PC-3 (cell line): ENCODE measurements around the gene KRTAP10-2. TPM values are rescaled to one million over a fixed set of nuclear protein-coding genes. Genes with fewer than 3 reads are reported as not detected.

Source experiments
- ATAC-seq: fragments of 200-7000 bp; cut with Tn5 transposase; 2 replicates; pipeline ENCODE4 v1.9.1; 2020; ENCODE audit warnings: mild to moderate bottlenecking, moderate library complexity
- BruUV-seq: library from RNA; stranded (reverse); fragments of 400-500 nt; replicated peaks from 2 replicates; lab custom pipeline; 2021; lab: Mats Ljungman, UMichigan
- CTCF ChIA-PET: fragments of 300-600 bp; sonication (Branson Sonifier 250); formaldehyde crosslinking; loops from one replicate; lab custom pipeline; 2022; ENCODE audit warnings: antibody characterized with exemption; lab: Charles Lee
- POLR2A ChIA-PET: fragments of 300-600 bp; sonication (Branson Sonifier 250); formaldehyde crosslinking; loops from one replicate; lab custom pipeline; 2022; ENCODE audit warnings: antibody characterized with exemption; ENCODE audit not compliant: unreplicated experiment; lab: Charles Lee
- DNase-seq: peaks from one replicate; pipeline ENCODE4 v3.0.0-alpha.2; 2015
- H2AFZ ChIP-seq: fragments of 300-600 bp; sonication (generic); 2 replicates; pipeline ENCODE4 v1.6.0; 2016; ENCODE audit warnings: antibody characterized with exemption, low read length
- H3F3A ChIP-seq: fragments of 300-600 bp; sonication (generic); one replicate; pipeline ENCODE4 v1.6.0; 2017; ENCODE audit warnings: antibody characterized with exemption, low read length, control low read depth, mild to moderate bottlenecking; ENCODE audit not compliant: unreplicated experiment
- H3K27ac ChIP-seq: fragments of 300-600 bp; sonication (generic); 2 replicates; pipeline ENCODE4 v1.5.1; 2016; ENCODE audit warnings: mild to moderate bottlenecking, low read length
- H3K27me3 ChIP-seq: fragments of 300-600 bp; sonication (generic); 2 replicates; pipeline ENCODE4 v1.6.1; 2016; ENCODE audit warnings: low read length, mixed read lengths
- H3K36me3 ChIP-seq: fragments of 300-600 bp; sonication (generic); 2 replicates; pipeline ENCODE4 v1.6.1; 2016; ENCODE audit warnings: low read depth, mixed run types, low read length, mixed read lengths
- H3K4me1 ChIP-seq: fragments of 300-600 bp; sonication (generic); 2 replicates; pipeline ENCODE4 v1.5.1; 2016; ENCODE audit warnings: low read length; ENCODE audit not compliant: insufficient read depth
- H3K4me2 ChIP-seq: fragments of 300-600 bp; sonication (generic); 2 replicates; pipeline ENCODE4 v1.6.0; 2016; ENCODE audit warnings: low read length
- H3K4me3 ChIP-seq: fragments of 300-600 bp; sonication (generic); 2 replicates; pipeline ENCODE4 v1.5.1; 2016; ENCODE audit warnings: mild to moderate bottlenecking, low read length, mixed read lengths
- H3K79me2 ChIP-seq: fragments of 300-600 bp; sonication (generic); 2 replicates; pipeline ENCODE4 v1.6.1; 2017; ENCODE audit warnings: low read length, mixed read lengths
- H3K9ac ChIP-seq: fragments of 300-600 bp; sonication (generic); 2 replicates; pipeline ENCODE4 v1.6.0; 2016; ENCODE audit warnings: mild to moderate bottlenecking, low read length
- H3K9me2 ChIP-seq: fragments of 300-600 bp; sonication (generic); replicated peaks from 2 replicates; pipeline ENCODE4 v1.6.1; 2016; ENCODE audit warnings: mixed run types, low read length, mixed read lengths
- H3K9me3 ChIP-seq: fragments of 300-600 bp; sonication (generic); 2 replicates; pipeline ENCODE4 v1.6.1; 2016; ENCODE audit warnings: low read length, mixed read lengths
- H4K20me1 ChIP-seq: fragments of 300-600 bp; sonication (generic); 2 replicates; pipeline ENCODE4 v1.6.1; 2016; ENCODE audit warnings: low read length, mixed read lengths
- CTCF ChIP-seq: fragments of 300-600 bp; sonication (generic); conservative IDR thresholded peaks from 2 replicates; pipeline ENCODE4 v1.5.1; 2017; ENCODE audit warnings: antibody characterized with exemption, low read depth, mild to moderate bottlenecking, low read length
- EZH2 ChIP-seq: fragments of 300-600 bp; sonication (generic); IDR thresholded peaks from one replicate; pipeline ENCODE4 v1.6.1; 2017; ENCODE audit warnings: antibody characterized with exemption, mild to moderate bottlenecking, low read length; ENCODE audit not compliant: unreplicated experiment
- EZH2phosphoT487 ChIP-seq: fragments of 300-600 bp; sonication (generic); IDR thresholded peaks from 2 replicates; pipeline ENCODE4 v1.6.1; 2018; ENCODE audit warnings: mild to moderate bottlenecking, antibody characterized with exemption, low read length, borderline replicate concordance
- intact Hi-C: fragments of 100-400 bp; cut with micrococcal nuclease; formaldehyde crosslinking; loops from 2 replicates; pipeline ENCODE4 v1.9.0; 2023
- total RNA-seq: library from RNA; depleted of rRNA; stranded (reverse); fragments of >200 nt; gene quantifications from 2 replicates; pipeline ENCODE4 v1.2.3, GENCODE V29; 2014

The KRTAP10-2 gene
- total RNA-seq, 1 experiment from 2014 or later = not detected

GRCh38 chr21:44571844-44572782, 20.8 kb upstream of the KRTAP10-2 start:
- H2AFZ ChIP-seq = no peak overlapping the region
- BruUV-seq = no TSS peak
- ChIA-PET POLR2A (no interaction called here), CTCF (no interaction called here)
- no peaks in the 10 kb centered on the region for H4K20me1 ChIP-seq
- TF ChIP-seq EZH2phosphoT487 (no peak), CTCF (no peak), EZH2 (no peak)
- H3K4me2 ChIP-seq = no peak overlapping the region
- no peaks in the 10 kb centered on the region for H3K9me2 ChIP-seq
- intact Hi-C loops = no loop called here
- H3K27ac ChIP-seq = no peak overlapping the region
- H3K9ac ChIP-seq = no peak overlapping the region
- no peaks in the 10 kb centered on the region for H3K36me3 ChIP-seq
- H3F3A ChIP-seq = no peaks in the 10 kb centered on the region
- peaks cover 5% of the 10 kb centered on the region; the same call in 1 of the 2 replicates for H3K9me3 ChIP-seq
- DNase-seq (no peak), ATAC-seq (no peak)
- H3K79me2 ChIP-seq = no peaks in the 10 kb centered on the region
- H3K27me3 ChIP-seq = no peaks in the 10 kb centered on the region
- H3K4me3 ChIP-seq = no peak overlapping the region
- peaks cover 6% of the 10 kb centered on the region for H3K4me1 ChIP-seq

GRCh38 chr21:44571296-44571695, 20.0 kb upstream of the KRTAP10-2 start:
- Histone ChIP-seq H3K27me3 (no peaks in the 10 kb centered on the region), H3F3A (no peaks in the 10 kb centered on the region), H3K4me2 (no peak overlapping the region), H3K79me2 (no peaks in the 10 kb centered on the region), H4K20me1 (no peaks in the 10 kb centered on the region), H3K9ac (no peak overlapping the region), H3K9me2 (no peaks in the 10 kb centered on the region), H3K36me3 (no peaks in the 10 kb centered on the region), H3K9me3 (peaks cover 5% of the 10 kb centered on the region; the same call in 1 of the 2 replicates), H3K4me3 (no peak overlapping the region), H3K27ac (no peak overlapping the region), H2AFZ (no peak overlapping the region), H3K4me1 (peaks cover 6% of the 10 kb centered on the region)
- ATAC-seq (no peak), DNase-seq (no peak)
- no TSS peak for BruUV-seq
- intact Hi-C loops = no loop called here
- CTCF ChIA-PET = no interaction called here
- POLR2A ChIA-PET = no interaction called here
- TF ChIP-seq EZH2phosphoT487 (no peak), CTCF (no peak), EZH2 (no peak)
